HG03039 (cell line): ENCODE measurements around the gene GGA1.

ENCODE experiments used
- ATAC-seq: cut with Tn5 transposase; IDR thresholded peaks from one replicate; pipeline ENCODE4 v1.9.1; 2021; ENCODE audit warnings: mild to moderate bottlenecking, moderate library complexity; ENCODE audit not compliant: unreplicated experiment

GGA1 gene

DNA sequence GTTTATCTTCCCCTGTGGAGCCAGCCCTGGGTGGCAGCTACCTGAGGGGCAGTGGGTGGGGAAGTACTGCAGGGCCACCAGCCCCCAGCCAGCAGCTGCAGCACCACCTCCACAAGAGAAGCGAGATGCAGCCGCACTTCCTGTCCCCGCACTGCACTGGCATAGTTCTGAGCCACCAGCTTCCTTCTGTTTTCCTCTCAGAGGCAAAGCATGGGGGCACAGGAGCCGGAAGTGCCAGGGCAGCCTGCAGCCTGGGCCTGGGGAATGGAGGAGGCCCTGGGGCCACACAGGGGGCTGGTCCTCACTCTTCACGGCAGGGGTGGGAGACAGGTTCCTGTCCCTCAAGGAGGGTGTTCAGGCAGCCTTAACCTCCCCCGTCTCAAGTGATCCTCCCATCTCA lies 18.9 kb downstream of the GGA1 start:
- no peak for ATAC-seq

DNA sequence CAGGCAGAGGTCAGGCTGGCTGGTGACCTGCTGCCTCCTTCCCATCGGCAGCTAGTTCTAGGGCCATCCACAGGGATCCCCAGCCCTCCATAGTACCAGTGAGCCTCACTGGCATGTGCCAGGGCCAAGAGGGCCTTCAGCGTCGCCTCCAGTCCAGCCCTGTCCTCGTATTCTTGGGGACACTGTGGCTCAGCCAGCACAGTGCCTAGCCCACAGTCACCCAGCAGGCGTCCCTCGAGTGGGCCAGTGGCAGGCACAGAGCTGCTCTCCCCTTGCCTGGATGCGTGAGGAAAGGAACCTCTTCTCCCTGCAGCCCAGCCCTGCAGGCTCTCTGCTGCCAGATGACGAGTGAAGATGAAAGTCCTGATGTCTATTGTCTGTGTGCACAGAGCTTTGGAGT lies 20.2 kb downstream of the GGA1 start:
- no peak for ATAC-seq

GRCh38 chr22:37629928-37630327 lies 21.3 kb downstream of the GGA1 start:
- no peak for ATAC-seq

- ATAC-seq, result no peak
Observed at GRCh38 chr22:37630839-37631435, 22.3 kb downstream of the GGA1 start.

DNA sequence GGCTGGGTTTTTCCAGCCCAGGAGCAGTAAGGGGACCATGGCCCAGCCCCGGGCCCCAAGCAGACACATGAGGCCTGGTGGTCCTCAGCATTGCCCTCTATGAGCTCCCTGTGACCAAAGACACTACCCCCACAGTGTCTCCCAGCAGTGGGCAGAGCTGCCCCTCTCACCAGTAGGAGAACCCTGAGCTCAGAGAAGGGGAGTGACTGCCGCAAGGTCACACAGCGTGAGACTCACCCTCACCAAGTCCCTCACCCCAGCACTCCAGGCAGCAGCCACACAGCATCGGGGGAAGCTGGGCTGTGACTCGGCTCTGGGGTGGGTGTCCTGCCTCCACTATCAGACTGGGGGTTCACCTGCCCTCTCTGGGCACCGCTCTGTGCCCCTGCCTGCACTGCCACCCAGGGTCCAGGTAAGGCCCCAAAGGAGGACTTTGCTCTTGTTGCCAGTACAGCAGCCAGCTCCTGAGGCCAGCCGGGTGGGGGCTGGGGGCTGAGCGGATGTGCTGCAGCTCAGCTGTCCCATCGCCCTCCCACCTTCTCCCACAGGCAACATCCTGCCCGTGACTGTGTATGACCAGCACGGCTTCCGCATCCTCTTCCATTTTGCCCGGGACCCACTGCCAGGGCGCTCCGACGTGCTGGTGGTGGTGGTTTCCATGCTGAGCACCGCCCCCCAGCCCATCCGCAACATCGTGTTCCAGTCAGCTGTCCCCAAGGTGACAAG lies 23.0 kb downstream of the GGA1 start:
- ATAC-seq, result no peak

GRCh38 chr22:37632174-37633088 lies 23.8 kb downstream of the GGA1 start:
- ATAC-seq, result no peak

DNA sequence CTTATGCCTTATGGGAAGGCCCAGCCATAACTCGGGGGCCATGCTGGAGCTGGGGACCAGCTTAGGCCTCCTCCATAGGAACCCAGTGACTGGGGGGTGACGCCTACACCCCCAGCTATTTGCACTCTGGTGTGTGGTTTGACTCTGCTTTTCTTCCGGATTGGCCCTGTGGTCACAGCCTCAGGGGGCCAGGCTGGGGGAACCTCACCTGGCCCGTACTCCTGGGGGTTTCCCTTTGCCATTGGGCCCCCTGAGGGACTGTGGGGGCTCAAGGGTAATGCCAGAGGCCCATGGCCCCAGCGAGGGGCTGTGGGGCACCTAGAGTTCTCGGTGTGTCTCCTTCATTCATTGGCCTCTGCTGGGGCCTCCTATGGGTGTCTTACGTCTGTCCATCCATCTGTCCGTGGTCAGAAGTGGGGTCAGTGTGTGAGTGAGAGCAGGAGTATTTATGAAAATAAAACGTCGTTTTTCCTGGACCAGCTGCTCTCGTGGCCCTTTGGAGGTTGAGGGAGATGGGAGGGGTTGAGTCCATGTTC lies 24.5 kb downstream of the GGA1 start:
- ATAC-seq, result peak; percentile 46

DNA sequence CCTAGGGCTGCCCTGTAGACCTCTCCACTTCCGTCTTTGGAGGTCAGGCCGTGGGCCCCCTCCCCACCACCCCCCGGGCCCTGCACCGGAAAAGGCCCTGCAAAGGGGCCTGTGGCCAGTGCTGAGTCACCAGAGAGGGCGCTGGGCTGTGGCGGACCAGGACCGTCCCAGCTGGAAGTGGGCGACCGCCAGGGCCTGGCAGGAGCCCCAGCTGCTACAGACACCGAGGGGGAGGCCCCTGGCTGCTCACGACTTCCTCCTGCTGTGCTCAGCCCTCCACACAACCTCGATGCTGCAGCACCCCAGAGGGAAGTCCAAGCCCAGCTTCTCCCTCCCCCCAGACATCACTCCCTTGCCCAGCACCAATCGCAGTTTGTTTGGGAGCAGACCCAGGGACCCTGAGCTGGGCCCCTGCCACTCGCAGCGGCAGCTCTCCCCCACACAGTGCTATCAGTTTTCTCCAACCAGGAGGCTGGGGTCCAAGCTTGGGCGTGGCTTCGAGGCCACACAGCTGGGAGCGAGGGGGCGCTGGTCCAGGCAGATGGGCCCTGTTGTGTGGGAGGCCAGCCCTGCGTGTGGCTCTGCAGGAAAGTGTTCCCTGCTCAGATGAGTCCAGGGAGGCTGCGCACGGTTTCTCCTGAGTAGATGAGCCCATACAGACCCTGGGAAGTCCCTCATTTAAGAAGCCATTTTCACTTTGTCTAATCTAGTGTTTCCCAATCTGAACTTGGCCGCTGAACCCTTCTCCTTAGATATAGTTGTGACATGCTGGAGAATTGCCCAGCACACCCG lies 25.2 kb downstream of the GGA1 start:
- ATAC-seq, result peak; percentile 40

- no peak for ATAC-seq
Observed at GRCh38 chr22:37634417-37634924, 25.8 kb downstream of the GGA1 start.

- no peak for ATAC-seq
Observed at GRCh38 chr22:37635157-37635556, 26.5 kb downstream of the GGA1 start.

- ATAC-seq, result no peak
Observed at GRCh38 chr22:37636186-37636948, 27.7 kb downstream of the GGA1 start.

DNA sequence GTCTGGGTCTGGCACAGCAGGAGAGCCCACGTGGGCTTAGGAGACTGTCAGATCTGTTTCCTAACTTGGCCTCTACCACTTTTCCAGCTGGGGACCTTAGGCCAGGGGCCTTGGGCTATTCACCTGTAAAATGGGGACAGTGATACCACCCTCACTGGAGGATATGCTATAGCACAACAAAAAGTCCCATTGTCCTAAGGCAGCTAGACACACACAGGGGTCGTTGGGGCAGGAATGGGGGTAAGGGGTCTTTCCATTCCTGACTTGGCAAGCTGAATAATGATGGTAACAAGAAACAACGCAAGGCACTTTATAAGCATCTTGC lies 28.3 kb downstream of the GGA1 start:
- ATAC-seq, result no peak

- no peak for ATAC-seq
Observed at GRCh38 chr22:37638391-37639069, 29.9 kb downstream of the GGA1 start.

- ATAC-seq, result no peak
Observed at GRCh38 chr22:37639070-37639760, 30.6 kb downstream of the GGA1 start, which contains the start of gene SH3BP1. SH3BP1 (plus strand) TSS chr22:37639669; CDS start chr22:37639788, 119 bp downstream.

GRCh38 chr22:37639771-37640590 lies 31.3 kb downstream of the GGA1 start:
- ATAC-seq, result no peak

DNA sequence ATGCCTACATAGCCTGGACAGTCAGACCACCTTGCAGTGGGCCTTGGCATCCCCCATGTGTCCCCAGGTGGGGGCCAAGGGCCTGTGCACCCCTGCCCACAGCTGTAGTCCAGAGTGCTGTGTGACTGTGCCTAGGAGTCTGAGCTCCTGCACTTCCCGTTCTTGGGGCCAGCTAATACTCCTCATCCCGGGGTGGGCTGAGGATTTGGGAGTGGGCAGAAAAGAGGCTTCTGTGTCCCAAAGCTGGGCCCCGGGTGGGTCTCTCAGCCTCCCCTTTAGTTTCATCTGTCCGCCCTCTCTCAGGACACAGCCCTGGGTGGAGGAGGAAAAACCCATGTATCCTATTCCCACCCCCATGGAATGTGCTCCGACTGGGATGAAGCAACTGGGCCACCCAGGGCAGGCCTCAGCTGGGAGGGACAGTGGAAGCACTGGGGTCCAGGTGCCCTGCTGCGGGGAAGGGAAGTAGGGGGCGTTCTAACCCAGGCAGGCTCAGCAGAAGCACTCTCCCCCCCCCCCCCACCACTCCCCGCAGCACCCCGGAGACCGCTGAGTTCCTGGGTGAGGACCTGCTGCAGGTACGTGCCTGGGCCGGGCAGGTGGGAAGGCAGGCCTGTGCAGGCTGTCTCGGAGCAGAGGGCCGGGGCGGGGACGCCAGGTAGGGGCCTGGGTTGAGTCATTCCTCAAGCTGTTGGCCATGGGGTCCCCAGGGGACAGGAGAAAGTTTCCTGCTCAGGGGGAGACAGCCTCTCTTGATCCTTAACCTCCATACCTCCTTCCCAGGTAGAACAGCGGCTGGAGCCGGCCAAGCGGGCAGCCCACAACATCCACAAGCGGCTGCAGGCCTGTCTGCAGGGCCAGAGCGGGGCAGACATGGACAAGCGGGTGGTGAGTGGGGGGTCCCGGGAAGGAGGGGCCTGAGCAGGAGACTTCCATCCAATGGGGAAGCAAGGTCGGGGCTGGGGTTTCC lies 32.2 kb downstream of the GGA1 start:
- no peak for ATAC-seq

DNA sequence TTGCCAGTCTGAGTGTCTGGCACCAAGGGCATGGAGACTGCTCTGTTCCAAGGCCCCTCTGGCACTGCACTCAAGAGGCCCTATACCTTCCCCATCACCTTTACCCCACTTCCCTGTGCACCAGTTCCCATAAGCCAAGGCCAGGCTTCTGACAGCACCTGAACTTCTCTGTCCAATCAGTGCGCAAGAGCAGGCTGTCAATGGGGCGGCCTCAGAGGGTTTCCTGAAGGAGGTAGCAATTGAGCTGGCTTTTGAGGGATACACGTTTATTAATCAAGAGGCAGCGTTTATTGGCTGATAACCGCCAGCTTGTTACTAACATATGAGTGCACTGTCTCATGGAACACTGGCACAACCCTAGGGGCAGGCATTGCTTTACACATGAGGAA lies 32.9 kb downstream of the GGA1 start:
- no peak for ATAC-seq
